HFFc6 (cell line): ENCODE results near the gene XXYLT1. TPM values are rescaled to one million over a fixed set of nuclear protein-coding genes. Genes with fewer than 3 reads are reported as not detected.

ENCODE experiments used
- DNase-seq: peaks from one replicate; pipeline ENCODE4 v3.0.0-alpha.2; 2018
- H3K27ac Mint-ChIP-seq: 2 replicates; pipeline ENCODE4 v1.8.0; 2020; ENCODE audit warnings: mild to moderate bottlenecking, mixed read lengths
- H3K27me3 Mint-ChIP-seq: 2 replicates; pipeline ENCODE4 v1.8.0; 2021; ENCODE audit warnings: mild to moderate bottlenecking, moderate library complexity, mixed read lengths; ENCODE audit not compliant: insufficient read depth
- H3K36me3 Mint-ChIP-seq: 2 replicates; pipeline ENCODE4 v1.8.0; 2021; ENCODE audit warnings: low read depth, mixed read lengths
- H3K4me1 Mint-ChIP-seq: 2 replicates; pipeline ENCODE4 v1.8.0; 2020; ENCODE audit warnings: low read depth, mixed read lengths
- H3K4me3 Mint-ChIP-seq: 2 replicates; pipeline ENCODE4 v1.8.0; 2020; ENCODE audit warnings: mild to moderate bottlenecking, moderate library complexity, mixed read lengths
- H3K9me3 Mint-ChIP-seq: 2 replicates; pipeline ENCODE4 v1.8.0; 2020; ENCODE audit warnings: mild to moderate bottlenecking, mixed read lengths
- total RNA-seq, 6 experiments: library from RNA; stranded (reverse); fragmentation: NEBNext Ultra II Directional; extraction: Animal tissue kit (Norgen Biotek cat#: 25700); gene quantifications; 2 replicates in 1 of 6; 3 replicates in 5 of 6; pipeline ENCODE4 v1.2.3, GENCODE V29; 2021
- TF ChIP-seq, protein P1 (sequence below): fragments of 200-600 bp; sonication (generic); IDR thresholded peaks from 2 replicates; pipeline ENCODE4 v1.5.0; 2021; ENCODE audit warnings: antibody characterized with exemption, mild to moderate bottlenecking

Gene XXYLT1
- total RNA-seq, 6 experiments from 2014 or later: 16.9 to 24.2 (median 18.3) TPM

DNA sequence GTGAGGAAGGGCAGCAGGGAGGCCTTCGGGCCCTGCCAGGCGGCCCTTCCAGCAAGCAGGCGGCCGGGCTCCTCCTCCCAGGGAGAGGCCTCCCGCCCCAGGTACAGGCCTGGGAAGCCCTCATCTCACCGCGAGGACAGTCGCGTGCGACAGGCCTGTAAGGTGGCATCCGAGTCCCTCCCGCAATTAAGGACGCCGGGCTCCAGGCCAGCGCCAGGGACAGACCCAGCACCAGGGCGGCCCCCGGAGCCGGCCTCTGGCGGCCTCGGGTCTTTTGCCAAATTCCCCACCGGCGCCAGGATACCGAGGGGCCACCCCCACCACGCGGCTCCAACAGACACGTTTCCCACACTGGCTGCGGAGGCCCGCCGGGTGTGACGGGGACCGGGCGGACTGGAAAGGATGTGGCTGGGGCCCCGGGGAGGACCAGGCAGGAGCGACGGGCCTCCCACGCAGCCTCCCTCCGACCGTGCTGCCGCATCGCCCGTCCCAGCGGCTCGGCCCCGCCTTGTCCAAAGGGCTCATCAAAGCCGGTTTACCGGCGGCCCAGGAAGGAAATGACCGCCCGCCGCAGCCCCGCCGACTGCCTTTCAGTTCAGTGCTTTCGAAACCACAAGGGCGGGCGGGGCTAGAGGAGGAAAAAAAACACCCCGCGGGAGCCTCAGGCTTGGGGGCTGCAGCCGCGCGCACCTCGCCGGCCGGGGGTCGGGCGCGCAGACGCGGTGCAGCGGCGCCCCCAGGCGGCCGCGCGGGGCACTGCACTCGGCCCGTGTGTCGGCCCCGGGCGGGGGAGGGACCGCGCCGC lies 11.3 kb downstream of the XXYLT1 start:
- H3K4me1 Mint-ChIP-seq: peaks cover 32% of the 10 kb centered on the region
- TF ChIP-seq, protein P1, sequence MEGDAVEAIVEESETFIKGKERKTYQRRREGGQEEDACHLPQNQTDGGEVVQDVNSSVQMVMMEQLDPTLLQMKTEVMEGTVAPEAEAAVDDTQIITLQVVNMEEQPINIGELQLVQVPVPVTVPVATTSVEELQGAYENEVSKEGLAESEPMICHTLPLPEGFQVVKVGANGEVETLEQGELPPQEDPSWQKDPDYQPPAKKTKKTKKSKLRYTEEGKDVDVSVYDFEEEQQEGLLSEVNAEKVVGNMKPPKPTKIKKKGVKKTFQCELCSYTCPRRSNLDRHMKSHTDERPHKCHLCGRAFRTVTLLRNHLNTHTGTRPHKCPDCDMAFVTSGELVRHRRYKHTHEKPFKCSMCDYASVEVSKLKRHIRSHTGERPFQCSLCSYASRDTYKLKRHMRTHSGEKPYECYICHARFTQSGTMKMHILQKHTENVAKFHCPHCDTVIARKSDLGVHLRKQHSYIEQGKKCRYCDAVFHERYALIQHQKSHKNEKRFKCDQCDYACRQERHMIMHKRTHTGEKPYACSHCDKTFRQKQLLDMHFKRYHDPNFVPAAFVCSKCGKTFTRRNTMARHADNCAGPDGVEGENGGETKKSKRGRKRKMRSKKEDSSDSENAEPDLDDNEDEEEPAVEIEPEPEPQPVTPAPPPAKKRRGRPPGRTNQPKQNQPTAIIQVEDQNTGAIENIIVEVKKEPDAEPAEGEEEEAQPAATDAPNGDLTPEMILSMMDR: peak; percentile 80
- DNase-seq: peak; percentile 89
- H3K36me3 Mint-ChIP-seq: no peaks in the 10 kb centered on the region
- peak overlapping the region; percentile 89 for H3K27ac Mint-ChIP-seq
- no peaks in the 10 kb centered on the region for H3K27me3 Mint-ChIP-seq
- H3K4me3 Mint-ChIP-seq: peak overlapping the region; percentile 74
- H3K9me3 Mint-ChIP-seq: no peaks in the 10 kb centered on the region

DNA sequence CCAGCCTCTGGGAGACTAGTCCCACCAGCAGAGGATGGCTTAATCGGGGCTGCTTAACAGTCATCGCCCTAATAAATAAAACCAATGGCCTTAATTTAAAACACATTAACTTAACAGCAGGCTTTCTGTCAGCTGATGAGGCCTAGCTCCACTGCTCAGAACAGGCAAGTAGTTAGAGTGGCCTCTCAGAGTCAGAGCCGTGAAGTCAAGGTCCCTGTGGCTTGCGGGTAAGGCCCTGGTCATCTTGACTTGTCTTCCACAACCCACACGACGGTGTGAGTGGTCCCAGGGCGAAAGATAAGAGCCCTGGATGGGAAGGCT lies 11.8 kb downstream of the XXYLT1 start:
- H3K4me1 Mint-ChIP-seq: peaks cover 26% of the 10 kb centered on the region
- no peaks in the 10 kb centered on the region for H3K36me3 Mint-ChIP-seq
- TF ChIP-seq, protein P1: no peak
- H3K27me3 Mint-ChIP-seq: no peaks in the 10 kb centered on the region
- peak overlapping the region; percentile 89 for H3K27ac Mint-ChIP-seq
- peak overlapping the region; percentile 74 for H3K4me3 Mint-ChIP-seq
- peak; percentile 49 for DNase-seq
- no peaks in the 10 kb centered on the region for H3K9me3 Mint-ChIP-seq

GRCh38 chr3:195258449-195259153 lies 12.4 kb downstream of the XXYLT1 start:
- Mint-ChIP-seq H3K27me3 (no peaks in the 10 kb centered on the region), H3K4me1 (peaks cover 21% of the 10 kb centered on the region), H3K27ac (peak overlapping the region; percentile 89), H3K9me3 (no peaks in the 10 kb centered on the region), H3K36me3 (no peaks in the 10 kb centered on the region), H3K4me3 (peak overlapping the region; percentile 74)
- TF ChIP-seq, protein P1: no peak
- DNase-seq: no peak

- H3K9me3 Mint-ChIP-seq: no peaks in the 10 kb centered on the region
- H3K27me3 Mint-ChIP-seq: no peaks in the 10 kb centered on the region; the same call in 1 of the 2 replicates
- peaks cover 20% of the 10 kb centered on the region for H3K4me1 Mint-ChIP-seq
- H3K36me3 Mint-ChIP-seq: no peaks in the 10 kb centered on the region
- no peak for DNase-seq
- peak overlapping the region; percentile 89 for H3K27ac Mint-ChIP-seq
- no peak overlapping the region for H3K4me3 Mint-ChIP-seq
- TF ChIP-seq, protein P1: no peak
These were observed 13.2 kb downstream of the XXYLT1 start for GRCh38 chr3:195257454-195258448.
